HepG2 (cell line): ENCODE data around the gene TAS2R1. TPM values are rescaled to one million over a fixed set of nuclear protein-coding genes. Genes with fewer than 3 reads are reported as not detected.

ENCODE experiments used
- ATAC-seq: fragments of 200-7000 bp; cut with Tn5 transposase; 3 replicates; pipeline ENCODE4 v1.9.1; 2020; ENCODE audit warnings: mild to moderate bottlenecking, moderate library complexity
- BruUV-seq: library from RNA; stranded (reverse); fragments of 400-500 nt; replicated peaks from 2 replicates; lab custom pipeline; 2021; lab: Mats Ljungman, UMichigan
- CTCF ChIA-PET: fragments of 300-600 bp; formaldehyde crosslinking; extraction: SDS; loops from one replicate; lab custom pipeline; 2021; ENCODE audit warnings: low total read pairs, inconsistent platforms, low intra/inter-chr PET ratio; lab: Yijun Ruan, JAX
- POLR2A ChIA-PET: fragments of 350-600 bp; sonication (Branson Sonifier 250); formaldehyde crosslinking; loops from one replicate; lab custom pipeline; 2020; ENCODE audit warnings: antibody characterized with exemption, inconsistent platforms; lab: Yijun Ruan, JAX
- DNase-seq: peaks from one replicate; pipeline ENCODE4 v3.0.0-alpha.2; 2015; ENCODE audit warnings: low spot score
- FAIRE-seq: peaks from 3 replicates; lab custom pipeline; 2011; peaks lifted over from hg19 to GRCh38; lab: Jason Lieb, UNC
- H2AFZ ChIP-seq: one replicate; pipeline ENCODE4 v1.6.1; 2011; ENCODE audit warnings: low read length, inconsistent platforms
- H3K27ac ChIP-seq: fragments of 300-600 bp; 3 replicates; pipeline ENCODE4 v1.8.0; 2011; ENCODE audit warnings: mixed run types, mild to moderate bottlenecking, mixed read lengths, low read length, inconsistent platforms; ENCODE audit not compliant: insufficient read depth; ENCODE audit errors: extremely low read length
- H3K27me3 ChIP-seq, 2 experiments: fragments of 200-600 bp in 1 of 2; 2 replicates in 1 of 2; 3 replicates in 1 of 2; pipeline versions ENCODE4 v1.6.0 to v1.8.0; 2011; ENCODE audit warnings: low read length in 2 of 2, mild to moderate bottlenecking in 2 of 2, moderate library complexity in 2 of 2, inconsistent platforms in 1 of 2; ENCODE audit not compliant: insufficient read depth in 2 of 2, control insufficient read depth in 1 of 2
- H3K36me3 ChIP-seq, 2 experiments: fragments of 200-600 bp in 1 of 2; replicated peaks in 1 of 2; 2 replicates in 1 of 2; 3 replicates in 1 of 2; pipeline versions ENCODE4 v1.5.1 to v1.8.0; 2011; ENCODE audit warnings: low read length in 2 of 2, inconsistent platforms in 1 of 2; ENCODE audit not compliant: insufficient read depth in 2 of 2, control insufficient read depth in 1 of 2
- H3K4me1 ChIP-seq: 2 replicates; pipeline ENCODE4 v1.5.1; 2012; ENCODE audit warnings: low read length, inconsistent platforms; ENCODE audit not compliant: insufficient read depth
- H3K4me2 ChIP-seq: 2 replicates; pipeline ENCODE4 v1.6.0; 2011; ENCODE audit warnings: low read depth, low read length, inconsistent platforms
- H3K4me3 ChIP-seq, 3 experiments: fragments of 200-600 bp in 1 of 3; sonication (generic), shearing (Covaris generic) in 1 of 3; replicated peaks in 1 of 3; 2 replicates each; pipeline ENCODE4 v1.5.1; 2011 to 2016; ENCODE audit warnings: low read length in 3 of 3, inconsistent platforms in 2 of 3, low read depth in 2 of 3, mild to moderate bottlenecking in 2 of 3, control low read depth in 1 of 3, mixed read lengths in 1 of 3; ENCODE audit not compliant: insufficient read depth in 1 of 3
- H3K79me2 ChIP-seq: one replicate; pipeline ENCODE4 v1.6.1; 2011; ENCODE audit warnings: low read length, inconsistent platforms; ENCODE audit not compliant: insufficient read depth
- H3K9ac ChIP-seq: 2 replicates; pipeline ENCODE4 v1.6.0; 2011; ENCODE audit warnings: mild to moderate bottlenecking, low read depth, low read length, inconsistent platforms; ENCODE audit not compliant: insufficient read depth
- H3K9me3 ChIP-seq: 2 replicates; pipeline ENCODE4 v1.5.1; 2012; ENCODE audit warnings: mild to moderate bottlenecking, low read length
- H4K20me1 ChIP-seq: 2 replicates; pipeline ENCODE4 v1.6.0; 2011; ENCODE audit warnings: inconsistent platforms, mild to moderate bottlenecking, low read length, moderate library complexity; ENCODE audit not compliant: insufficient read depth
- CAMTA2 ChIP-seq: sonication (generic); formaldehyde crosslinking; IDR thresholded peaks from 2 replicates; pipeline ENCODE4 v1.4.0; 2020; ENCODE audit warnings: mild to moderate bottlenecking, missing genetic modification reagents, borderline replicate concordance
- KLF11 ChIP-seq: IDR thresholded peaks from 2 replicates; pipeline ENCODE4 v1.6.1; 2016; ENCODE audit warnings: missing compliant biosample characterization
- MYNN ChIP-seq: sonication (generic); formaldehyde crosslinking; IDR thresholded peaks from 2 replicates; pipeline ENCODE4 v1.4.0; 2020; ENCODE audit warnings: mild to moderate bottlenecking, low read depth, missing genetic modification reagents
- NFIC ChIP-seq: IDR thresholded peaks from 2 replicates; pipeline ENCODE4 v1.6.1; 2012; ENCODE audit warnings: mild to moderate bottlenecking, low read length, inconsistent platforms
- NKX3-1 ChIP-seq: sonication (generic); formaldehyde crosslinking; IDR thresholded peaks from 2 replicates; pipeline ENCODE4 v1.5.0; 2020; ENCODE audit warnings: missing genetic modification reagents
- RAD21 ChIP-seq: fragments of 450-650 bp; formaldehyde crosslinking; IDR thresholded peaks from 2 replicates; pipeline ENCODE4 v1.5.0; 2020; ENCODE audit warnings: mild to moderate bottlenecking
- RBM22 ChIP-seq: fragments of 200-400 bp; formaldehyde crosslinking; optimal IDR thresholded peaks from 2 replicates; pipeline ENCODE3; 2017; ENCODE audit warnings: mild to moderate bottlenecking, low read length, moderate library complexity
- SOX13 ChIP-seq, 3 experiments: fragments of 450-650 bp in 1 of 3; sonication (generic) in 1 of 3; formaldehyde crosslinking in 1 of 3; IDR thresholded peaks in 2 of 3; conservative IDR thresholded peaks in 1 of 3; 2 replicates each; pipeline versions ENCODE4 v1.5.0 to v1.6.1; 2016 to 2020; ENCODE audit warnings: antibody characterized with exemption in 1 of 3, mild to moderate bottlenecking in 1 of 3, missing compliant biosample characterization in 1 of 3, missing genetic modification reagents in 1 of 3, moderate library complexity in 1 of 3
- SRSF4 ChIP-seq: fragments of 200-400 bp; formaldehyde crosslinking; IDR thresholded peaks from one replicate; pipeline ENCODE4 v1.6.1; 2018; ENCODE audit warnings: mild to moderate bottlenecking, low read depth, low read length, moderate library complexity; ENCODE audit not compliant: poor library complexity, severe bottlenecking
- WGBS: methylation state at CpG from one replicate; pipeline ENCODE4 v1.1.6; 2017; ENCODE audit warnings: low lambda C conversion rate; 5-methylcytosine and 5-hydroxymethylcytosine counted together
- in situ Hi-C: cut with HindIII; loops from 2 replicates; pipeline ENCODE4 v1.10.0; 2017; ENCODE audit warnings: low pct_unique_long_range_greater_than_20kb; ENCODE audit not compliant: extremely low pct_ligation_motif_present
- intact Hi-C: fragments of 100-400 bp; cut with micrococcal nuclease; formaldehyde crosslinking; loops from one replicate; pipeline ENCODE4 v1.10.0; 2022; ENCODE audit not compliant: unreplicated experiment
- polyA plus RNA-seq, 8 experiments: library from polyadenylated mRNA; depleted of rRNA in 3 of 8; stranded (reverse) in 7 of 8; unstranded in 1 of 8; fragments of >200 nt; fragmentation: Illumina TruSeq in 4 of 8; extraction: Trizol in 4 of 8; gene quantifications; 2 replicates each; pipeline versions ENCODE4 v1.2.1 to v1.2.3, GENCODE V29; 2011 to 2016; ENCODE audit warnings: low read depth in 4 of 8, missing spikeins in 1 of 8, mixed read lengths in 1 of 8; ENCODE audit not compliant: insufficient read depth in 1 of 8
- total RNA-seq, 5 experiments: library from RNA; depleted of rRNA; stranded (reverse); fragments of >200 nt; fragmentation: Illumina TruSeq; extraction: Trizol; gene quantifications; 2 replicates each; pipeline ENCODE4 v1.2.3, GENCODE V29; 2016; ENCODE audit warnings: low read depth in 1 of 5
- TF ChIP-seq, protein P1 (sequence below): sonication (generic); formaldehyde crosslinking; IDR thresholded peaks from 2 replicates; pipeline ENCODE4 v1.4.0; 2020; ENCODE audit warnings: missing genetic modification reagents
- TF ChIP-seq, protein P2 (sequence below): sonication (generic); formaldehyde crosslinking; IDR thresholded peaks from 2 replicates; pipeline ENCODE4 v1.5.1; 2020; ENCODE audit warnings: missing genetic modification reagents, mild to moderate bottlenecking, borderline replicate concordance
- TF ChIP-seq, protein P3 (sequence below): sonication (generic); formaldehyde crosslinking; IDR thresholded peaks from 2 replicates; pipeline ENCODE4 v1.8.0; 2022; ENCODE audit warnings: mild to moderate bottlenecking, missing genetic modification reagents, moderate library complexity
- TF ChIP-seq, protein P4 (sequence below): sonication (generic); formaldehyde crosslinking; IDR thresholded peaks from 2 replicates; pipeline ENCODE4 v1.5.0; 2020; ENCODE audit warnings: missing genetic modification reagents, mild to moderate bottlenecking, borderline replicate concordance

The TAS2R1 gene
- total and polyA plus RNA-seq, 2 of the 13 experiments (the other 11 are each of a cell fraction or from before 2014, with no cell fraction given), result not detected

DNA sequence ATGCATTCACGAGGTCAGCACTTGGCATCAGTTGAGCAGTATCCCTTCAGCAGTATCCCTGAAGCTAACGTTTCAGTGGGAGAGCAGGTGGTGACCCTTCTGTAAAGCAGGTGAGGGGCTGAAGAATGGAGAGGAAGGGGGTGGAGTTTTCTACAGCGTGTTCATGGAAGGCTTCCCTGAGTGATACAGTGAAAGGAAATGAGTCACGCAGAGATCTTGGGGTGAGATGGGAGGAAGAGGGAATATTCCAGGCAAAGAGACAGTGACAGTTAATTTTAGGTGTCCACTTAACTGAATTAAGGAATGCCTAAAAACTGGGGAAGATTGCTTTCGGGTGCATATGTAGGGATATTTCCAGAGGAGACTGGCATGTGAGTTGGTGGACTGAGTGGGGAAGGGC lies 25.7 kb downstream of the TAS2R1 start:
- Histone ChIP-seq H2AFZ (no peak overlapping the region), H3K27ac (no peak overlapping the region), H3K4me2 (no peak overlapping the region), H3K36me3 (no peaks in the 10 kb centered on the region), H3K4me3 (no peak overlapping the region), H3K4me1 (no peaks in the 10 kb centered on the region), H3K27me3 (no peaks in the 10 kb centered on the region; a peak in 1 of 5 replicates), H3K9me3 (no peaks in the 10 kb centered on the region), H4K20me1 (no peaks in the 10 kb centered on the region), H3K9ac (no peak overlapping the region), H3K79me2 (no peaks in the 10 kb centered on the region)
- POLR2A ChIA-PET, result no interaction called here
- DNase-seq (no peak), ATAC-seq (no peak), FAIRE-seq (no peak)
- in situ Hi-C loops (no loop called here), intact Hi-C loops (no loop called here)
- TF ChIP-seq SOX13 (IDR thresholded peaks at IDR 0.05) (no peak), SOX13 (CRISPR knock-in tag; conservative IDR thresholded peaks at IDR 0.05 in 1 of 2, IDR thresholded peaks at IDR 0.05 in 1 of 2) (no peak), NFIC (no peak), NKX3-1 (CRISPR knock-in tag) (no peak), RBM22 (no peak), CAMTA2 (no peak), MYNN (CRISPR knock-in tag) (no peak), RAD21 (CRISPR knock-in tag) (no peak), SRSF4 (no peak), KLF11 (CRISPR knock-in tag) (no peak)
- TF ChIP-seq, protein P1, sequence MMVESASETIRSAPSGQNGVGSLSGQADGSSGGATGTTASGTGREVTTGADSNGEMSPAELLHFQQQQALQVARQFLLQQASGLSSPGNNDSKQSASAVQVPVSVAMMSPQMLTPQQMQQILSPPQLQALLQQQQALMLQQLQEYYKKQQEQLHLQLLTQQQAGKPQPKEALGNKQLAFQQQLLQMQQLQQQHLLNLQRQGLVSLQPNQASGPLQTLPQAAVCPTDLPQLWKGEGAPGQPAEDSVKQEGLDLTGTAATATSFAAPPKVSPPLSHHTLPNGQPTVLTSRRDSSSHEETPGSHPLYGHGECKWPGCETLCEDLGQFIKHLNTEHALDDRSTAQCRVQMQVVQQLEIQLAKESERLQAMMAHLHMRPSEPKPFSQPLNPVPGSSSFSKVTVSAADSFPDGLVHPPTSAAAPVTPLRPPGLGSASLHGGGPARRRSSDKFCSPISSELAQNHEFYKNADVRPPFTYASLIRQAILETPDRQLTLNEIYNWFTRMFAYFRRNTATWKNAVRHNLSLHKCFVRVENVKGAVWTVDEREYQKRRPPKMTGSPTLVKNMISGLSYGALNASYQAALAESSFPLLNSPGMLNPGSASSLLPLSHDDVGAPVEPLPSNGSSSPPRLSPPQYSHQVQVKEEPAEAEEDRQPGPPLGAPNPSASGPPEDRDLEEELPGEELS (CRISPR knock-in tag), result no peak
- TF ChIP-seq, protein P2, sequence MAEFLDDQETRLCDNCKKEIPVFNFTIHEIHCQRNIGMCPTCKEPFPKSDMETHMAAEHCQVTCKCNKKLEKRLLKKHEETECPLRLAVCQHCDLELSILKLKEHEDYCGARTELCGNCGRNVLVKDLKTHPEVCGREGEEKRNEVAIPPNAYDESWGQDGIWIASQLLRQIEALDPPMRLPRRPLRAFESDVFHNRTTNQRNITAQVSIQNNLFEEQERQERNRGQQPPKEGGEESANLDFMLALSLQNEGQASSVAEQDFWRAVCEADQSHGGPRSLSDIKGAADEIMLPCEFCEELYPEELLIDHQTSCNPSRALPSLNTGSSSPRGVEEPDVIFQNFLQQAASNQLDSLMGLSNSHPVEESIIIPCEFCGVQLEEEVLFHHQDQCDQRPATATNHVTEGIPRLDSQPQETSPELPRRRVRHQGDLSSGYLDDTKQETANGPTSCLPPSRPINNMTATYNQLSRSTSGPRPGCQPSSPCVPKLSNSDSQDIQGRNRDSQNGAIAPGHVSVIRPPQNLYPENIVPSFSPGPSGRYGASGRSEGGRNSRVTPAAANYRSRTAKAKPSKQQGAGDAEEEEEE (CRISPR knock-in tag), result no peak
- TF ChIP-seq, protein P3, sequence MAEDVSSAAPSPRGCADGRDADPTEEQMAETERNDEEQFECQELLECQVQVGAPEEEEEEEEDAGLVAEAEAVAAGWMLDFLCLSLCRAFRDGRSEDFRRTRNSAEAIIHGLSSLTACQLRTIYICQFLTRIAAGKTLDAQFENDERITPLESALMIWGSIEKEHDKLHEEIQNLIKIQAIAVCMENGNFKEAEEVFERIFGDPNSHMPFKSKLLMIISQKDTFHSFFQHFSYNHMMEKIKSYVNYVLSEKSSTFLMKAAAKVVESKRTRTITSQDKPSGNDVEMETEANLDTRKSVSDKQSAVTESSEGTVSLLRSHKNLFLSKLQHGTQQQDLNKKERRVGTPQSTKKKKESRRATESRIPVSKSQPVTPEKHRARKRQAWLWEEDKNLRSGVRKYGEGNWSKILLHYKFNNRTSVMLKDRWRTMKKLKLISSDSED (CRISPR knock-in tag), result no peak
- TF ChIP-seq, protein P4, sequence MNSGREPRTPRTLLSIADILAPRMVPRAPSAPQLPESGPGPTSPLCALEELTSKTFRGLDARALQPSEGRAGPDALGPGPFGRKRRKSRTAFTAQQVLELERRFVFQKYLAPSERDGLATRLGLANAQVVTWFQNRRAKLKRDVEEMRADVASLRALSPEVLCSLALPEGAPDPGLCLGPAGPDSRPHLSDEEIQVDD (CRISPR knock-in tag), result no peak
- CTCF ChIA-PET, result no interaction called here
- 24% methylated on average over 5 of the region's 5 CpGs for WGBS
- BruUV-seq, result no TSS peak
